Retina (tissue), 1 donor: ENCODE data around the gene ZNF524.

Source experiments
- DNase-seq: peaks from one replicate; pipeline ENCODE4 v3.0.0-alpha.2; 2016

ZNF524 gene

DNA sequence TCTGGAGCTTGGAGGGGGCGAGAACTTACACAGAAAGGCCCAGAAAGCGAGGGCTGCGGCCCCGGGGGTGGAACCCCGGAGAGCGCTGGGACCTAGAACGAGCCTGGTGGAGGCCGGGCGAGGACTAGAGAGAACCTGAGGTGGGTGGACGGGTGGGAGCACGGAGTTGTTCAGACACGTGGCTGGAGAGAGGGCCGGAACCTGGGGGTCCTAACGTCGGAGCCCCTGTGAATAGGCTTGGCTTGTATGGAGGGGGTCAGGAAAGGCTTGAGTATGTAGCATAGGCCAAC is 43.7 kb downstream of the ZNF524 start:
- no peak for DNase-seq

GRCh38 chr19:55644191-55644833 is 44.2 kb downstream of the ZNF524 start:
- no peak for DNase-seq

GRCh38 chr19:55644842-55645511 is 44.9 kb downstream of the ZNF524 start:
- no peak for DNase-seq

DNA sequence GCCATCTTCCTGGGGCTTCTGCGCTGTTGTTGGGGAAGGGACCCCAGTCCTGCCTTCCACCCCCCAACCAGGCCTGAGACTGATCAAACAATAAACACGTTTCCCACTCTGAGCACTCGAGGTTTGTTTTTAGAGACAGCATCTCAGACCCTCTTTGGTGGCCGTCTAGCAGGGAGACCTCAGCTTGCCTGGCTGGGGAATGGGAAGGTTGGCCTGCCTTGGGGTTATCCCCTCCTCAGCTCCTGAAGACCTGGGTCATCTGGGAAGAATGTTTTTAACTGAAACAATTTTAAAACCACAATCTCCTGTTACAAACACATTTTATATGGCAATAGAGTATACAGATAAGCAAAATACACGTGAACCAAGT is 45.4 kb downstream of the ZNF524 start:
- no peak for DNase-seq

- DNase-seq = no peak
These were observed 47.0 kb downstream of the ZNF524 start for GRCh38 chr19:55646889-55647731.

DNA sequence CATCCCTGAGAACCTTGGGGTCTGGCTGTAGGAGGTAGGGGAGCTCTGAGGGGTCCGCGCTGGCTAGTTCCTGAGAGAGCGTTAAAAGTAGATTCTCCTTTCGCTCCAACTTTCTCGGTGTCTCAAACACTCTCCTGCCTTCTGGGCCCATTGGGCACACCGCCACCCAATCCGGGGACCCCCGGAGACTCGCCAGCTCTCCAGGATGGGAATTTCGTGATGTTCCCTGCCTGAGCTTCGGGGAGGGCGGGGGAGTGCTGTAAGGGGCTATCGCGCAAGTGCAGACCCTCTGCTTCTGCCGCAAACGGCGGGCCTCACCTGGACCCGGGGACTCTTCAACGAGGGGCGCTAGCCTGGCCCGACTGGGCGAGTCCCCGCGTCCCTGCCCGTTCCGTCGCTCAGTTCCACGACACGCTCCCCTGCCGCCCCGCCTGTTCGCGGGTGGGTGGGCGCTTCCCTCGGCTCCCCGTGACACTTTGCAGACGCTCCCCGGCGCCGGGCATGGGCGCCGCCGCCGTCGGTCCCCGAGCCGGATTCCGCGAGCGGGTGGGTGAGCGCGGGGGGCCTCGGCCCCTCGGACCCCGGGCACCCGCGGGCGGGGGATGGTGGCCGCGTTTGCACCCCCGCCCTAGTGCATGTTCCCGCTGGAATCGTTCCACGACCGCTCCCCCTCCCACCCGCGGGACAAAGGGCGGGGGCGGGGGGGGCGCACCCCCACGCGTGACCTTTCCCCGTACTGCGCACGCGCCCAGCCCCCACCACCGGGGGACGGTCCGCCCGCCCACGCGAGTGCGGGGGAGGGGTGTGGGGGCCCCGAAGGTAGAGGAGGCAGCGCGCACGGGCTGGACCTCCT is 47.9 kb downstream of the ZNF524 start, which contains the start of gene CCDC106:
Gene CCDC106, plus strand, starts transcription at position 481 of the 853 bp plus-strand sequence. CDS start 835 bp downstream, outside the sequence.
- peak; percentile 93 for DNase-seq

DNA sequence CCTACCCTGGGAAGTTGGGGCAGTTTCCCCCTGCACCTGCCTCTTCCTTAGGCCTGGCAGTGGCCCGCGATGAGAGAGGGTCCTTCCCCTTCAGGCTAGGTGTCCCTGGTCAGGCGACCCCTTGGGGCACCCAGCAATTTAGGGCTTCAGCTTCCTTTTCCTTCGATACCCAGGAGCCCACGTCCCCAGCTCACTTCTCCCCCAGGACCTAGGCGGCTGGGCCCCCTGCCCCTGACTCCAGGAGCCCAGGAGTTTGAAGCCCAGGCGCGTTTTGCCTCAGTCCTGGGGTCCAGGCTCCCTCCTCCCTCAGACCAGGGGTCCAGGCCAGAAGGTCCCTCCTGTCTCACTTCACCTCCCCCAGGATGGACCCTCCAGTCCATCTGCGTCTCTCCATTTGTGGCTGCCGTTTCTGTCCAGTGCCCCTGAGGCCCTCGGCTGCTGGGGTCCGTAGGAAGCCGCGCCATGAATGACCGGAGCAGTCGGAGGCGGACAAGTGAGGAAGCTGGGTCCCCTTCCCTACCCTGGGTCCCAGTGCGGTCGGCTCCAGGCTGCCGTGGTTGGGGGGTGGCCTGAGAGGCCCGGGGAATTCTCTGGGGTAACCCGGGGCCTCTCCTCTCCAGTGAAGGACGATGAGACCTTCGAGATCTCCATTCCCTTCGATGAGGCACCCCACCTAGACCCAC is 48.6 kb downstream of the ZNF524 start:
- peak; percentile 48 for DNase-seq

- DNase-seq = no peak
These were observed 49.4 kb downstream of the ZNF524 start for GRCh38 chr19:55649268-55650125.

GRCh38 chr19:55650126-55650557 is 50.1 kb downstream of the ZNF524 start:
- no peak for DNase-seq

- DNase-seq = no peak
These were observed 50.6 kb downstream of the ZNF524 start for GRCh38 chr19:55650602-55651230.

GRCh38 chr19:55651236-55651635 is 51.1 kb downstream of the ZNF524 start:
- DNase-seq = no peak

GRCh38 chr19:55652311-55653128 is 52.4 kb downstream of the ZNF524 start:
- no peak for DNase-seq
